GM12878 (cell line): Measurements from ENCODE around the gene RGCC. TPM values are rescaled to one million over a fixed set of nuclear protein-coding genes. Genes with fewer than 3 reads are reported as not detected.

Experiments used
- ATAC-seq: fragments of 200-7000 bp; cut with Tn5 transposase; 3 replicates; pipeline ENCODE4 v1.9.1; 2020; ENCODE audit warnings: mild to moderate bottlenecking, moderate library complexity
- BruUV-seq: library from RNA; stranded (reverse); fragments of 400-500 nt; replicated peaks from 2 replicates; lab custom pipeline; 2021; lab: Mats Ljungman, UMichigan
- CTCF ChIA-PET: fragments of 300-600 bp; sonication (Branson Sonifier 250); formaldehyde crosslinking; extraction: SDS; loops from one replicate; lab custom pipeline; 2021; ENCODE audit warnings: inconsistent platforms; lab: Yijun Ruan, JAX
- POLR2A ChIA-PET: fragments of 350-600 bp; formaldehyde crosslinking; extraction: SDS; loops from one replicate; lab custom pipeline; 2021; ENCODE audit warnings: inconsistent platforms; lab: Charles Lee
- RAD21 ChIA-PET: fragments of 300-600 bp; sonication (Branson Sonifier 250); formaldehyde crosslinking; loops from one replicate; lab custom pipeline; 2023; ENCODE audit warnings: antibody characterized with exemption; ENCODE audit not compliant: unreplicated experiment; lab: Charles Lee
- SMC1A ChIA-PET: fragments of 300-600 bp; sonication (Branson Sonifier 250); formaldehyde crosslinking; loops from one replicate; lab custom pipeline; 2023; ENCODE audit not compliant: unreplicated experiment, uncharacterized antibody; lab: Charles Lee
- DNase-seq: peaks from one replicate; pipeline ENCODE4 v3.0.0-alpha.2; 2011; ENCODE audit warnings: low read depth, low spot score
- FAIRE-seq: peaks from 3 replicates; lab custom pipeline; 2011; peaks lifted over from hg19 to GRCh38; lab: Jason Lieb, UNC
- H2AFZ ChIP-seq: 2 replicates; pipeline ENCODE4 v1.6.0; 2011; ENCODE audit warnings: low read depth, low read length, control low read depth; ENCODE audit not compliant: control insufficient read depth
- H3K27ac ChIP-seq: 2 replicates; pipeline ENCODE4 v1.5.1; 2011; ENCODE audit warnings: control low read depth; ENCODE audit not compliant: control insufficient read depth, insufficient read depth
- H3K27me3 ChIP-seq, 2 experiments: replicated peaks in 1 of 2; 2 replicates each; pipeline versions ENCODE4 v1.6.0 to v1.6.1; 2011; ENCODE audit warnings: low read length in 1 of 2; ENCODE audit not compliant: control insufficient read depth in 2 of 2, insufficient read depth in 2 of 2
- H3K36me3 ChIP-seq, 2 experiments: 2 replicates each; pipeline ENCODE4 v1.5.1; 2011; ENCODE audit warnings: low read length in 1 of 2; ENCODE audit not compliant: control insufficient read depth in 2 of 2, insufficient read depth in 2 of 2
- H3K4me1 ChIP-seq: 2 replicates; pipeline ENCODE4 v1.6.1; 2011; ENCODE audit warnings: mild to moderate bottlenecking, low read length, moderate library complexity, mixed read lengths; ENCODE audit not compliant: control insufficient read depth, insufficient read depth
- H3K4me2 ChIP-seq: 2 replicates; pipeline ENCODE4 v1.6.0; 2011; ENCODE audit warnings: control low read depth; ENCODE audit not compliant: control insufficient read depth, insufficient read depth
- H3K4me3 ChIP-seq: fragments of 200-600 bp; sonication (generic); 2 replicates; pipeline ENCODE4 v1.5.1; 2016
- H3K79me2 ChIP-seq: 2 replicates; pipeline ENCODE4 v1.6.0; 2011; ENCODE audit warnings: low read length; ENCODE audit not compliant: control insufficient read depth, insufficient read depth
- H3K9ac ChIP-seq: 2 replicates; pipeline ENCODE4 v1.8.0; 2011; ENCODE audit warnings: low read length, control low read depth, mixed read lengths; ENCODE audit not compliant: control insufficient read depth, insufficient read depth
- H3K9me3 ChIP-seq: replicated peaks from 3 replicates; pipeline ENCODE4 v1.5.1; 2011; ENCODE audit warnings: mild to moderate bottlenecking, low read length; ENCODE audit not compliant: control insufficient read depth, insufficient read depth
- H4K20me1 ChIP-seq: 2 replicates; pipeline ENCODE4 v1.6.0; 2011; ENCODE audit not compliant: control insufficient read depth, insufficient read depth
- ATF3 ChIP-seq: IDR thresholded peaks from 2 replicates; pipeline ENCODE4 v1.6.1; 2011; ENCODE audit warnings: low read depth, mild to moderate bottlenecking, low read length, moderate library complexity, borderline replicate concordance; ENCODE audit errors: extremely low read depth
- CREM ChIP-seq: IDR thresholded peaks from 2 replicates; pipeline ENCODE4 v1.6.1; 2014; ENCODE audit warnings: antibody characterized with exemption, low read depth
- CTCF ChIP-seq, 3 experiments: IDR thresholded peaks in 2 of 3; conservative IDR thresholded peaks in 1 of 3; 2 replicates each; pipeline ENCODE4 v1.5.1; 2011; ENCODE audit warnings: low read depth in 3 of 3, low read length in 3 of 3, mild to moderate bottlenecking in 3 of 3, control low read depth in 2 of 3, moderate library complexity in 2 of 3, inconsistent platforms in 1 of 3, mixed read lengths in 1 of 3; ENCODE audit not compliant: control insufficient read depth in 2 of 3, insufficient read depth in 1 of 3; ENCODE audit errors: extremely low read depth in 1 of 3
- HSF1 ChIP-seq: fragments of 150-350 bp; IDR thresholded peaks from 2 replicates; pipeline ENCODE4 v1.6.1; 2014; ENCODE audit warnings: mild to moderate bottlenecking, low read depth, low read length
- JUND ChIP-seq: IDR thresholded peaks from 2 replicates; pipeline ENCODE4 v1.6.1; 2012; ENCODE audit warnings: low read depth, mild to moderate bottlenecking, low read length, improper control_type of control experiment, moderate library complexity
- NFYA ChIP-seq: IDR thresholded peaks from 2 replicates; pipeline ENCODE4 v1.6.1; 2011; ENCODE audit warnings: low read depth, mild to moderate bottlenecking, low read length, improper control_type of control experiment, borderline replicate concordance
- PKNOX1 ChIP-seq: fragments of 450-650 bp; IDR thresholded peaks from 2 replicates; pipeline ENCODE4 v1.6.1; 2016; ENCODE audit warnings: mild to moderate bottlenecking
- RUNX3 ChIP-seq: IDR thresholded peaks from 2 replicates; pipeline ENCODE4 v1.6.1; 2012; ENCODE audit warnings: low read length, inconsistent platforms
- SMC3 ChIP-seq: IDR thresholded peaks from 2 replicates; pipeline ENCODE4 v1.6.1; 2011; ENCODE audit warnings: low read length, improper control_type of control experiment, borderline replicate concordance
- WRNIP1 ChIP-seq: IDR thresholded peaks from 2 replicates; pipeline ENCODE4 v1.6.1; 2011; ENCODE audit warnings: low read depth, low read length, improper control_type of control experiment, borderline replicate concordance
- ZNF592 ChIP-seq: fragments of 450-650 bp; IDR thresholded peaks from 2 replicates; pipeline ENCODE4 v1.6.1; 2017; ENCODE audit warnings: mild to moderate bottlenecking, moderate library complexity
- WGBS: methylation state at CpG from one replicate; pipeline ENCODE4 v1.1.6; 2016; ENCODE audit warnings: low lambda C conversion rate; ENCODE audit not compliant: insufficient replicate concordance, insufficient coverage; ENCODE audit errors: missing lambda C conversion rate; 5-methylcytosine and 5-hydroxymethylcytosine counted together
- in situ Hi-C: fragments of 300-500 bp; cut with MboI; formaldehyde crosslinking; loops from 9 replicates; pipeline ENCODE4 v1.14.3; 2018; ENCODE audit warnings: mixed read lengths
- intact Hi-C: fragments of 100-400 bp; cut with micrococcal nuclease; formaldehyde crosslinking; loops from one replicate; pipeline ENCODE4 v1.14.2; 2022; ENCODE audit not compliant: unreplicated experiment
- polyA plus RNA-seq, 11 experiments: library from polyadenylated mRNA; depleted of rRNA in 4 of 11; unstranded in 6 of 11; stranded (reverse) in 5 of 11; fragments of >200 nt; fragmentation: Nextera tagmentation in 4 of 11; fragmentation: Illumina TruSeq in 1 of 11; extraction: Ambion mirVana in 4 of 11; extraction: Trizol in 1 of 11; gene quantifications; 1 replicate in 1 of 11; 2 replicates in 10 of 11; pipeline versions ENCODE4 v1.2.1 to v1.2.3, GENCODE V29; 2011 to 2016; ENCODE audit warnings: inconsistent platforms in 2 of 11, missing spikeins in 2 of 11, low read depth in 1 of 11
- total RNA-seq, 4 experiments: library from RNA; depleted of rRNA in 3 of 4; stranded (reverse); fragments of >200 nt in 3 of 4; fragmentation: Illumina TruSeq in 1 of 4; extraction: Trizol in 1 of 4; gene quantifications; 2 replicates each; pipeline versions ENCODE4 v1.2.1 to v1.2.3, GENCODE V29; 2013 to 2021

Gene RGCC
- total and polyA plus RNA-seq, 10 of the 15 experiments (the other 5 are each of a cell fraction or from before 2014, with no cell fraction given), result 0.41 to 19.4 (median 9.9) TPM

- TF ChIP-seq WRNIP1, result no peak
- no peak for TF ChIP-seq ATF3
- TF ChIP-seq NFYA, result no peak
- no peak for TF ChIP-seq JUND
- no peak for TF ChIP-seq PKNOX1
- no peak for TF ChIP-seq HSF1
- no peak for TF ChIP-seq RUNX3
Observed at GRCh38 chr13:41494202-41494601, 36.9 kb downstream of the RGCC start (continued).

- TF ChIP-seq CREM (no peak), ATF3 (no peak), CTCF (IDR thresholded peaks at IDR 0.05 in 2 of 3, conservative IDR thresholded peaks at IDR 0.05 in 1 of 3; ENCODE audit: control insufficient read depth in 2 of 3, extremely low read depth in 1 of 3, insufficient read depth in 1 of 3, low read depth in 3 of 3, low read length in 3 of 3) (no peak), ZNF592 (no peak), SMC3 (no peak)
- peaks cover 39% of the 10 kb centered on the region for H3K4me1 ChIP-seq
- no peak overlapping the region for H3K4me2 ChIP-seq
- FAIRE-seq (no peak), ATAC-seq (no peak), DNase-seq (no peak)
- CTCF ChIA-PET, result interaction anchor here (2.2 kb wide), 1 partner anchor 36 kb away, joined by 7 read pairs; no protein-coding TSS in a partner anchor
- H3K27ac ChIP-seq, result no peak overlapping the region
- H3K27me3 ChIP-seq, result no peaks in the 10 kb centered on the region
- no peaks in the 10 kb centered on the region for H4K20me1 ChIP-seq
- POLR2A ChIA-PET, result no interaction called here
- SMC1A ChIA-PET, result interaction anchor here (0.6 to 1.5 kb wide), 2 partner anchors 36 to 480 kb away, joined by 3 to 4 read pairs; no protein-coding TSS in a partner anchor
- WGBS, result 58% methylated on average over 5 of the region's 5 CpGs
- RAD21 ChIA-PET, result no interaction called here
- no peak overlapping the region for H3K4me3 ChIP-seq
- H2AFZ ChIP-seq, result no peak overlapping the region
- H3K9me3 ChIP-seq, result no peaks in the 10 kb centered on the region
- in situ Hi-C loops (no loop called here), intact Hi-C loops (no loop called here)
- H3K9ac ChIP-seq, result no peak overlapping the region
- no peaks in the 10 kb centered on the region for H3K36me3 ChIP-seq
- BruUV-seq, result no TSS peak
- no peaks in the 10 kb centered on the region for H3K79me2 ChIP-seq
Observed at GRCh38 chr13:41495044-41495443, 37.7 kb downstream of the RGCC start.
